ENCODE data around the gene CAMK2N1.

Gene CAMK2N1

DNA sequence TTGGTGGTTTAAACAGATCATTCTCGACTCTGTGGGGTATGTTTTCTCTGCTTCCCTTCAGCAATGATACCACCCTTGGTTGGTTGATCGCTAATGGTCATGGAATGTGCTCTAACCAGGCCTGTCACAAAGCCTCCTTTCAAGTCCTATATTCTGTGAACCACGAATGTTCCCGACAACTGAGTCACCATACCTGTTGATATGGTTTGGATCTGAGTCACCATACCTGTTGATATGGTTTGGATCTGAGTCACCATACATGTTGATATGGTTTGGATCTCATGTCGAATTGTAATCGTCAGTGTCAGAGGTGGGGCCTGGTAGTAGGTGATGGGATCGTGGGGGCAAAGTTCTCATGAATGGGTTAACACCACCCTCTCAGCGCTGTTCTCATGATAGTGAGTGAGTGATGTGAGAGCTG is 10.2 kb upstream of the CAMK2N1 start:
- DNase-seq = no peak

DNA sequence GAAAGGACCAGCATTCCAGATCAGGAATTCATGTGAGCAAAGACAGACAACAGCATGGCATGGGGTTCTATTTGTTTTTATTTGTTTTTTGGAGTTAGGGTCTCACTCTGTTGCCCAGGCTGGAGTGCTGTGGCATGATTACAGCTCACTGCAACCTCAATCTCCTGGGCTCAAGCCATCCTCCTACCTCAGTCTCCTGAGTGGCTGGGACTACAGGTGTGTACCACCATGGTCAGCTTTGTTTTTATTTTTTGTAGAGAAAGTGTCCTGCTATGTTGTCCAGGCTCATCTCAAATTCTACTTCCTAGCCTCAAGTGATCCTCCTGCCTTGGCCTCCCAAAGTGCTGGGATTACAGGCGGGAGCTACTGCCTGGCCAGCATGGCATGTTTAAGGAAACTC is 9.7 kb upstream of the CAMK2N1 start:
- DNase-seq = no peak

DNA sequence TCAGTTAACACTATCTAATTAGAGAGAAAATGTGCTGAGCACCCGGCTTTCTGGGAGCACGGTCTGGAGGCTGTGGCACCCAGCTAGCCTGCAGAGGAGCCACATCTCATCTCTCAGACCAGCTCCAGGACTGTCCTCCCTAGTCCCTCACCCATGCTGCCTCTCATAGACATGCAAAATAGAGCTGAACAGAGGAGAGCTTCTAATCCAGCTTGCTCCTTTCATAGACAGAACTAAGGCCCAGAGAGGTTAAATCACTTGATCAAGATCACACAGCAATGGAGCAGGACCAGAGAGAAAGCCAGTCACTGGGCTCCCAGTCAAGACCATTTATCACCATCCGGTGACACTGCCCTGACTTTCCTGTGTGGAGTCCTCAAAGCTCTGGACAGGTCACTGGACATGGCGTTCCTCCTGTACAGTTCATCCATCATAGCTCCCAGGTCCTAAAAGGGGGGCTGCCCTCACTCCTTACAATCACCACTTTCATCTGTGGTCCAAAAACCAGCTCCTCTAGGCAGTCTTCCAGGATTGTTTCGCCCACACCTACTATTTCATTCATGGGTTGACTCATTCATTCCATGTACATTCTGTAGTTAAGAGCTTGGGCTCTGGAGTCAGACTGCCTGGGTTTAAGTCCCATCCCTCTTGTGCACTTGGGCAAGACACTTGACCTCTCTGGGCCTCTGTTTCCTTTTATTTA is 8.8 kb upstream of the CAMK2N1 start:
- no peak for DNase-seq

DNA sequence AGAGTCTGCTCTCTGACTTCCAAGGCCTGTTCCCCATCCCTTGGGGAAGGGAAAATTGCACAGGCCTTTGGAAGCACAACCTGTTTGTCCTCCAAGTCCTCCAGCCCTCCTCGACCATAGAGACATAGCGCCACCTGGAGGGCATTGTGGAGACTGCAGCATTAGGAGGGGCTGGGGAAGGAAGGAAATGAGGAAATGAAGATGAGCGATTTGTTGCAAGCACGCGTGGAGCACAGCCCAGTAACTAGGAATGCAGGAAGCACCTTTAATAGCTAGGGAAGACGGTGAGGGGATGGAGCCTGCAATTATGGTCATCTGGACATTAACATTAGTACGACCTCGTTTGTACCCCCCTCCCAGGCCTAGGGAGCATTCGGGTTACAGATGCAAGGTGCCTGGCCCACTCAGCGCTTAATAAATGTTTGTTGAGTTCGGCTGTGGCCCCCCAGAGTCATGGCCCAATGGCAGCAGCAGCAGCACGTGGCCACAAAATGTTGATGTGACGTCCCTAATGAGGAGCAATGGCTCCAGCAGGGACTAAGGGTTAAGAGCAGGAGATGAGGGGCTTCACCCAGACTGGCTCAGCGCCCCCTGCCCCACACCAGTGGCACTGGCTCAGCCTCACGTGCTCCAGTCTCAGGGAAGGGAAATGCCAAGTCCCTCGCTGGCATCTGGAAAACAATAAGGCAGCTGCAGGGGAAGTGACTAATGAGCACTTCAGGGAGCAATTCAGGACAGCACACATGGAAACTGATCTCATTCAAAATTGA is 8.0 kb upstream of the CAMK2N1 start:
- DNase-seq = peak; percentile 82

DNA sequence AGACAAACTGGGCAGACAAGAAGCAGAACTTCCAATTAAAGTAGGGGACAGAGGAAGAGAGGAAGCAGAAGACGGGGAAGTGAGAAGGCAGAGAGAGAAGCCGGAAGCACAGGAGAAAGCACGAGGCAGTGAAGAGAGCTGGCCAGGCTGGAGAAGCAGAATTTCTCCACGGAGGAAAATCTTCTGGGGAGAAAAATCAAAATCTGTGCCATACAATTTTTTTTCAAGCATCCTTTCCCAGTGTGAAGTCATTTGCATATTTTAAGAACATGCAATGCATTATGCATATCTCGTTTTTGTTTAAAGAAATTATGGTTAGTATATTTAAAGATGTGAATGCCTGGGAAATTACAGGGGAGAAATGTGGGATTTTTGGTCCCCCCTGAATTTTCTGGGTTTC is 7.3 kb upstream of the CAMK2N1 start:
- no peak for DNase-seq

DNA sequence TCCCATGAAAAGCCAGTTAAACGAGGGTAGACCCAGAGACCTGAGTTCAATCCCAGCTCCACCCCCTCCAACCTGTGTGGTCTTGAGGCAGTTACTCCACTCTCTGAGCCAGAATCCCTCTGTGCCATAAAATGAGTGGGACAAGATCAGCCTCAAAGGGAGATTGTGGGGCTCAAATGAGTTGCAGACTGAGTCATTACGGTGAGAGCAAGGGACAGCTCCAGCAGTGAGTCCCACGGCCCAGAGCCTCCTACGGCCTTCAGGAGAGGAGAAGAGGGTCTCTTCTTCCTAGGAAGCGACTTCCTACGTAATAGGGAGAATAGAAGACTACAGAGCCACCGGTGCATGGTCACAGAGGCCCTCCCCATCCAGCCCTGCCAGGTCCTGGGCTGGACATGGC is 6.7 kb upstream of the CAMK2N1 start:
- no peak for DNase-seq

DNA sequence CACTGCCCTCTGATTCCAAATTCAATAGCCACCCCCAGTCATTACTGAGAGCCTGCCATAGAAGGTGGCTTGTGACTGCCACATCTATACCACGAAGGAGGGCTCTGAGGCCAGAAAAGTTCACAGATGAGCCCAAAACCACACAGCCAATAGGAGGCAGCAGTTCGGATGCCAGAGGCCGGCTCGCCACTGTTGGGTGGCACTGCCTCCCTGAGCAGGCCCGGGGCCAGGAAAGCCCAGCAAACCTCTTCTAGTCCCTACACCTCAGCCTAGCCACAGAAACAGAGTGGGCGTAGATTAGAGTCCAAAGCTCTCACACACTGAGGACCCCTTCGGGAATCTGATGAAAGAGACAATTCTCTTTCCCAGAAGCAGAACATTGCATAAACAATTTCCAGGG is 5.9 kb upstream of the CAMK2N1 start:
- DNase-seq = no peak

DNA sequence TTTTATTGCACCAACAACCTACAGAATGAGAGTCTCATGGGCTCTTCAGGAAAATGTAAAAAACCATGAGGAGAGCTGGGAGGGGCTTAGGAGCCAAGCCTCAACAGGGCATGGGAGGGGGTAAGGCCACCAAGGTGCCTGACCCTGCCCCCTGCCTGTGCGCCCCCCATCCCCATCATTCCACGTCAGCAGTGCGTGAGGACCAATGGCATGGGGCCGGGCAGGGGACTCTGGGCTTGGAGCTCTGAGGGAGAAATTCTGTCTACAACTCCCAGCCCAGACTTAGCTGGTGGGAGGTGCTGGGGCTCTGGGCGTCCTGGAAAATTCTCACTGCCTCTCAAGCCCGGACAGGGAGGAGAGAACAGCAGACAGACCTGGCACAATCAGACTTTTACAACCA is 5.2 kb upstream of the CAMK2N1 start:
- no peak for DNase-seq

DNA sequence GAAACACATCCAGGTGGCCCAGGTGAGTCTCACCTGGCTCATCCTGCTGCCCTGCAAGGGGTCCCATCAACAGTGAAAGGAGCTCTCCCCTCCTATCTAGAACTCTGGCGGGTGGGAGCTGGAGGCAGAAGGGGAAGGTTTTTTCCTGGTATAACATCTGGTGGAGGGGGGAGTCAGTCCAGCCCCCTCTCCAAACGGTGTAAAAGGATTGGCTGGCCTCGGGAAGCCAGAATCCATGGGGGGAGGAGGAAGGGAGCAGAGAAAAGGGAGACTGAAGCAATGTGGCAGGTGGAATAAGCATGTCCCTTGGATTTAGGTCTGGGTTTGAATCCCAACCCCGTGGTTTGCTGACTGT is 1.2 kb upstream of the CAMK2N1 start:
- DNase-seq = no peak

DNA sequence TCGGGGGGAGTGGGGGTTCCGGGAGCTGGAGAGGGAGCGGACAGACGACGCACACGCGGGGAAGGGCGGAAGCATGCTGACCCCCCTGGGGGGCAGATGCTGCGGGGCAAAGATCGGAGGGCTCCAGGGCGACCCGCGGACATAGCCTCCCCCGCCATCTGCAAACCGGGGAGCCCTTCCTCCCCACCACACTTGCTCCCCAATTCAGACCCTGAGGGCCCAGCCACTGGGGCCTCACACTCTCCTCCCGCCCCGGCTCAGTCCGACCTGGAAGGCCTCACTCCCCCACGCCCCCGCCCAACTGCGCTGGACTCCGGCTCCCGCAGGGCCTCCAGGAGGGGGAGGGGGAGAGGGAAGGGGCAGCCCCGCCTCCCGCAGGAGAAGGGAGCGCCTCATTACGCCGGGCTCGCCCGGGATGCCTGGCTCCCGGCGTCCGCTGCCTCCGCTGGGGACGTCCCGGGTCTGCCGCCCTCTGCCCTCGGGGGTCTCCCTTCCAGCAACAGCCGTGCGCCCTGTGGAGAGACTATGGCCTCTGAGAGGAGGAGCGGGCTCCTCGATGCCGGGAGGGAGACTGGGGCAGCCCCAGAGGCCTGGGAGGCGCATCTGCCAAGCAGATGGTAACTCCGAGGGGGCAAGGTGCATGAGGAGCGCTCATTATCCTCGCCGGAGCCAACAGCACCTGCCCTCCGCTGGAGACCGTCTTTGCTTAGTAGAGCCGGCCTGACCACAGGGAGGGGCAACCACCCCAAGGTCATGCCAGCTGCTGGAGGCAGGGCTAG is 636 bp upstream of the CAMK2N1 start:
- DNase-seq = no peak

DNA sequence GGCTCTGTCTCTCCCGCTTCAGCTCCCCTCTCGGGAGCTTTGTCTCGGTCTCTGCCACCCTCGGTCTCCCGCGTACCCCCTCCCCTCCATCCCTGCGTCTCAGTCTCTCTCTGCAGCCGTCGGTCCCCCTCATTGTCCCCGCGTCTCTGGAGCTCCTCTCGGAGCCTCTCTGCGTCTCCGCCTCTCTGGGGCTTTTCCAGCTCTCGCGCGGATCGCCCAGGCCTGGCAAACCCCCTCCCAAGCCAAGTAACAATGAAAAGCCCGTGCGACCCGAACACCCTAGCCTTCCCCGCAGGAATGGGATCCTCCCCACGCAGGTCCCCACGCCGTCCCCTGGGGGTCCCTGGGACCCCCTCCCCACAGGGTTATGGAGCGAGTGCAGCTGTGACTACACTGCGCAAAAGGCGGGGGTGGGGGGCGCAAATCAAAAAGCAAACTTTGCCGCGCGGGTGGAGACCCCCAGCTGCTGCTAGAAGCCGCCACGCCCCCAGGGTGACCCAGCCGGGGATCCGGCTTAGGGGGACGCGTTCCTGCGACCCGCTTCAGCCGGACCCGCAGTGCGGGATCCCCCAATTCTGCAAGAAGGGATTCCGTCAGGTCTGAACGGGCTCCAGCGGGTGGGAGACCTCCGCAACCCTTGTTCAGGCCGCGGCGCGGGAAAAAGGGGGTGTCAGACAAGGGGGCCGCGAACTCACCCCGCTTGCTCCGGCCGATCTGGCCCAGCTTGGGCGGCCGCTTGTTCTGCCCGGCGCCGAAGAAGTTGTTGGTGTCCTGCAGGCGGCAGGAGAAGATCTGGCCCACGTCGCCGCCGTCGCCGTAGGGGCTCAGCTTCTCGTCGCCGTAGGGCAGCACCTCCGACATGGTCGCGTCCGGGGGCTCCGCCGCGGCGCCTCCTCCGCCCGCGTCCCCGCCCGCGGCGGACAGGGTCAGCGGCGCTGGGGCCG is 1.2 kb downstream of the CAMK2N1 start:
- no peak for DNase-seq

DNA sequence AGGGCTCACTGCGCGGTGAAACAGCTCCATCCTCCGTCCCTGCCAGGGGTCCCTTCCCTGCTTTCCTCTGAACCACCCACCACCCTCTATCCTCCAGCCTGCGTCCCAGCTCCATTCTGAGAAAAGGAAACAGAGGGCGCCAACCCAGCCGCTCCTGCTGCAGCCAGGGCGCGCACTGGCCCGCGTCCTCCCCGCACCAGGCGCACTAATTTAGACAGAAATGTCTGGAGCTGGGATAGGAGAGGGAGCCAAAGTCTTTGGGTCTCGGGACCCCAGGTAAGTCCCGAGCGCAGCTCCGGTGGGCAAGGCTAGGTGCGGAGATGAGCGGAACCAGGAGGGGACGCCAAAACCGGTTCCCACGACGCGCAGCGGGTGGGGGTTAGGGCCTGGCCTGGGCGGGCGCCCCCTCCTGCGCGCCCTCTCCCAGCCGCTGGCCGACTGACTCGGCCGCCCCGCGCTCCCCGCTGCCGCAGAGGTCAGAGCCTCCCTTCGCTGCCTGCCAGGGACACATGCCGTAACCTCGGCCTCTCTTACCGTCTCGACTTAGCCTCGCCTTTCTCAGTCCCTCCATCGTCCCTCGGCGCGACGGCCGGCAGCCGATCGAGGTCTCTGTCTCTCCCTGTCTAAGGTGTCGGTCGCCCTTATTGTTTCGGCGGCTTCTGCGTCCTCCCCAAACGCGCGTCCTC is 2.0 kb downstream of the CAMK2N1 start:
- no peak for DNase-seq

DNA sequence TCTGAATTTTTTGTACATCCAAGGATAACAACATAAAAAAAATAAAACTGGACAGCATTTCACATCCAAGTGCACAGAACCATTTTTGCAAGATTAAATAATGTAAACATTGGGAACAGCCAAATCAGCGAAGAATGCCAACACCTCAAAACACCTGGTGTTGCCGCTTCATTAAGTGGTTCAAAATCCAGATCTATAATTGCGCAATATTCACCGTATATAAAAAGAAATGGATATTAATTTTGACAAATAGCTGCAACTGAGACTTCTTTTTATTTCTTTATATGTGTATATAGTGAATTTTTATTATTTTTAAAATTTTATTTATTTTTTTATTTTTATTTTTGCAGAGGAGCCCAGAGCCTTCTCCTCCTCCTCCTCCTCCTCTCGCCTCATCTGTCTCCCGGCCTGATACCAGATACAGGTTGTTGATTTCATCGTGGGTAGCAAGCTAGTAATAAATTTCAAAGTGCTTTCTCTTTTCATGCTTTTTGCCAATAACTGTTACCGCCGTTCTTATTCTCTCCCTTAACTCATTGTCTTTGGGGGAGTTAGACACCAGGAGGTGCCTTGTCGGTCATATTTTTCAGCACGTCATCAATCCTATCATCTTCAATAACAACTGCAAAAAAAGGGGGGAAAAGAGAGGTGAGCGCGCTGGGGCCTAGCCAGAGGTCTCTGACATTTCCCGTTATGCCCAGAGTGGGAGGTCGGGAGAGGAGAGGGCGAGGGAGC is 2.7 kb downstream of the CAMK2N1 start:
- no peak for DNase-seq

DNA sequence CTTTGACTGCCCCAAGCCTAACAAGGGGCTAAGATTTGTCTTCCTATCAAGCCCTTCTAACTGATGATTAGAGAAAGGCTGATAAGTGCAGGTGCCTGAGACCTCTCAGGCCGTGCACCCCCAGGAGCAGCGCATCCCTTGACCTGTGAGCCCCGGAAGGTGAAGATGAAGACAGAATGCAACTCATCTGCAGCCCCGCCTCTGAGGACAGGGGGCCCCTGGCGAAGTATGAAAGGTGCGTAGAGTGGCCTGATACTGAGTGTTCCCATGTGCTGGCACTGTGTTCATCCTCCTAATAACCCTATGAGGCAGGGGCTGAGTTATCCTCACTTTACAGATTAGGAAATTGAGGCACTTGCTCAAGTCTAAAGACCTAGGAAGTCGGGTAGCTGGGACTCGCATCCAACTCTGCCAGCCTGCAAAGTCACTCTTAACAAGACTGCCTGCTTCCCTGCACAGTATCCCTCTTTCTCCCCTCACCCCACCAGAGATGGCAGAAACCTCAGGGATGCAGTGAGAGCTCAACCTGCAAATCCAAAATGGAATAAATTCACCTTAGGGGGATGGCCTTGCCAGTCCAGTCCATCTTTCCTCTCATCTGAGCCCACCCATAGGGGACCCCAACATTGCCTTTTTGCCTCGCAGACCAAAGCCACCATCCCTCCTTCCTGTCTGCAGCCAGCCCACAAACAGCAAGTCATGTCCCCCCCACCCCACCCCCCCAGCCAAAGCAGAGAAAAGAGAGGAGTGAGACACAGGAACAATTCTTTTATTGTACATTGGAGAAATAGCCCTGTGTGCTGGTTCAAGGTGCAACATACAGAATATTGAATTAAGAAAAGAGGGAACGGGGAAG is 4.1 kb downstream of the CAMK2N1 start:
- DNase-seq = no peak

DNA sequence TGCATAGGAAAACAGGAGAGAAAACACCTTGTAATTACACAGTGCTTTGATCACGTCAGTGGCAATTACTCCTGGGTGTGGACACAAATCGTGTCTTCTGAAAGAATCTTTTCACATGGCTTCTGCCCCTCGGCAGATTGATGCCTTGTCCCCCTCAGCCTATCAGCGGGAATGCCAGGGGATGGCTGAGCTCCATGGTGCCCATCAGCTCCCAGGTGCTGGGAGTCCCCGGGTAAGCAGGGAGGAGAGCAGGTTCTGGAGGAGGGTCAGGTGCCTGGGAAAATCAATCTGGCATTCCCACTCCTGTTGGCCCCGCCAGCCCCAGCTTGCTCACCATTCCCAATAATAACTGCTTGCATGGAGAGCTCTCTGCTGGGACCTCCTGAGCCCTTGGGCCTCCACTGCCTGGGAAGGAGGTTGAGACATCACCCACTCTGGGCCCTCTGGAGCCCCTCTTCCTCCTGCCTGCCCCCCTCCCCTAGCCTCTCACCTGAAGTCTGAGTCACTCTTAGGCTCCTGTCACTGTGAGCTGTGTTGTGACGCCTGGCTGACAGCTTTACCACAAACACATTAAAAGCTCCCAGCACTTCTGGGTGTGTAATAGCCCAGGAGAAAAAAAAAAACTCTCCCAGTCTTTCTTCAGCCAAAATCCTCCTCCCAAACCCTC is 4.9 kb downstream of the CAMK2N1 start:
- no peak for DNase-seq

DNA sequence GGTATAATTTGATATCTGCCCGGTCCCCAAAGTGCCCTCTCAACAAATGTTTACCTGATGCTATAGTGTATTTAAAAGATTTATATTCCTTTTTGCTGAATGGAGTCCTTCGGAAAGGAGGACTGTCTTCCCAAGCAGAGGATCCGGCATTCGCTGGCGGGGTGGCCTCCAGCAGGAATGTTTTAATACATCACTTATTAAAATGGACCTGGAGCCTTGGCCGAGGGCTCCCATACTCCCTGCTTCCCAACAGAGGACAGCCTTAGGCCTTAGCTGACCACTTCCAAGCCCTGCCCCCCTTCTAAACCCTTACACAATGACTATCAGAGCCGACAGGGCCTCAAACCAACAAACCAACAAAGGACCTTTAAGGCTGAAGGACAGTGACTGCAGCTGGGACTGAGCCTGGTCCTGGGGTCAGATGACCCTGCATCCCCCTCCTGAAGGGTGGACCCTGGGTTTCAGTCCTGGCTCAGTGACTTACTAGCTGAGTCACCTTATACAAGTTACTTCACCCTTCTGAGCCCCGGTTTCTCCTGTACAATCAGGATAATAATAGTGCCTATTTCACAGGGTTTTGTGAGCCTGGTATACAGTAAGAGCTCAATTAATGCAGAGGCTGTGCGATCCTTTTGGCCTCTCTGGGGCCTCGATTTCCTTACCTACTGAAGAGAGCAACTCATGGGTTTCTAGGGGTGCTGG is 5.6 kb downstream of the CAMK2N1 start:
- no peak for DNase-seq

DNA sequence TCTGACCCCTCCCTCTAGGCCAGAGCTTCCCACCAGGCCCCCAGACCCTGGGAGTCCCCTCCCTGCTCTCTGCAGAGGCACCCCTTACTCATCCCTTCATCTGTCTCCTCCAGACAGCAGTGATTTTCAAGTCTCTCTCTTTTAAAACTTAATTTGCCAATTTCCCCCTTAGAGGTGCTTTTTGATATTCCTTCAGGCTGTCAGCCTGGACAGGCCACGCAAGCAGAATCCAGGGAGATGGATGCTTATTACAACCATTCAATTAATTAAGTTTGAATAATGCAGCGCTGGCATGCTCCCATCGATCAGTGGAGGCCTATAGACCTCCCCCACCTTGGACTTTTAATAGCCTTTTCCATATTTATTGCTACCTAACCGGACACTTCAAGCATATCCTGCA is 6.2 kb downstream of the CAMK2N1 start:
- no peak for DNase-seq

DNA sequence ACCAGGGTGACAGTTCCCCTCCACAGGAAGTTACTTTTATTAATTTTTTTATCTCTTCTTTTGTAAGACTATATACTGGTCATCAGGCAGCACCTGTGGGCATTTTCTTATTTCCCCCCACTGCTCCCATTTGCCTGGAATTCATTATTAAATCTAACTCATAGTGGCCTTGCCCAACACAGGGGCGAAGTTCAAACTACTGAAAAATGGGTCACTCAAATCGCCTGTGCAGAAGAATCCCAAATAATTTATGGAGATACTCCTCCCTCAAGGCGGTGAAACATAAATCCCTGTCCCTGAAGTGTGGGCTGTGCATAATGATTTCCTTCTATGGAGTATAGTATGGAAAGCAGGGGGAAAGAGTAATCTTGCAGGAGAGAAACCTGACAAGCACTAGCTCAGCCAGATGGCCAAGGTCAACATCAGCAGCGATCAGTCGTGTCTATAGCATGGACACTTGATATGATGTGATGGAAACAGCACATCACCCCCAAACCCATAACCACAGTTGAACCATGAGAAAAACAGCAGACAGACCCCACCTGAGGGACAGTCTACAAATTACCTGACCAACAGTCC is 7.9 kb downstream of the CAMK2N1 start:
- no peak for DNase-seq

Measured in CD4-positive, alpha-beta T cell treated with Interleukin-21 for 1 hour (primary cell).